Stimulated activated CD4-positive, alpha-beta T cell treated with anti-CD3 and anti-CD28 coated beads, TNF-alpha, amount 100 ng/mL, for 4 hours (primary cell): ENCODE measurements around the gene STRA6.

Experiments
- DNase-seq, 3 experiments: peaks; one replicate each; pipeline ENCODE4 v3.0.0-alpha.2; 2020; ENCODE audit warnings: low read depth in 3 of 3

The STRA6 gene

DNA sequence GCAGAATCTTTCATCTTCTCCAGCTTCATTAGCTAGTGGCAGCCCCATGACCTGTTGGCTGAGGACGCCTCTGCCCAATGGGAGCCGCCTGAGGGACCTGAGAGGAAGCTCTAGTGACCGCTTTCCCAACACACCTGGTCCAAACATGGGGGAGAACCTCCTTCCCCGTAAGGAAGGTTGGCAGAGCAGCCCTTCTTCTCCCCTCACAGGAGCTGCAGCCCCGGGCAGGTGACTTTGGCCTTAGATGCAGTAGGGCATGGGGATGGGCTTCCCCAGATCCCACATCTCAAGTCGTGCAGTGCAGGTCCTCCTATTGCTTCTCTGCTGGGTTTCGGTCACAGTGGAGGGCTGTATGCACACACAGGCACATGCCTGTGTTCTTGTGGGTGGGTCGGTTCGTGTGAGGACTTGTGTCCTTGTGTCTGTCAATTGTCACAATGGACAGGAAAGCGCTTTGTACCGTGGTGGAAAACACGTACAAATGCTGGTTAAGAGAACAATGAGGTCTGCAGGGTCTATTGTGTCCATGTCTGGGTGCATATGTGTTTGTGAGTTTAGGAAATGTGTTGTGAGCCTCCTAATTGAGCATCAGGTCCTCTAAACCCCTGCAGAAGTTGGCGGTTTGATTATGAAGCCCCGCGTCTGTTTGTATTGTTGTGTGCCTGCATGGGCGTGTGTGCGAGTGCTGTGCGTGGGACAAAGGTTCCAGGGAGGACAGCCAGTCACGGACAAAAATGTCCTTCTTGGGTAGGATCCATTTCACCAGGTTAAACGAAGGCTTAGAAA lies 70.8 kb downstream of the STRA6 start:
- no peak for DNase-seq

DNA sequence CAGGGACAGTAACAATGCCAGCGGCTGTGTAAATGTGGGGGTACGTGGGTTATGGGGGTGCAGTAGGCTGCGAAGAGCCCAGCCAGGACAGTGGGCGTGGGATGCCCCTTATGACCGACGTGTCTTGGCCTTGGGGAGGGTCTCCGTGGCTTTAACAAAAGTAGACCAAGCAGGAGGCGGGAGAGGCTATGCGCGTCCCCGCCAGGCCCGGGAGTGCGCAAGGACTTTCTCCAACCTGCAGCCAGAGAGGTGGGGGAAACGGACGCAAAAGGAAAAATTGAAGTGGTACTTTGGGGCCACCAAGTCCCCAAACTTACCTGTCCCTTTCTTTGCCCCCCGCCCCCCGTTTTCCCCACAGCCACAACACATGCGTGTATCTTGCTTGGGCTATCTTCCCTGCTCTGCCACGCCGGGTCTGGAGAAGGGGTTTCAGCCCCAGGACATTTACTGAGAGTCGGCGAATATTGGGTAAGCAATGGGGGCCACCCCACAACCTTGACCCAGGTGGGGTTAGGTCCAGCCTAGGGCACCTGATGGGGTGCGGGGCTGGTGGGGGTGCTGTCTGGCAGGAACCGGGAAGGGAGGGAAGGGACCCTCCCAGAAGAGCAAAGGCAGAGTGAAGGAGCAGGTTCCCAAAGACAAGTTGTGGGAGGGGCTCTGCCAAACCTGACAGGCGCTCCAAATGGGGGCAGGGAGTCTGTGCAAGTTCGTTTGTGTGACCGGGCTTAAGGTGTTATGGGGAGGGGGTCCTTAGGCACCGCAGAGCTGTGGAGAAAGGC lies 71.5 kb downstream of the STRA6 start:
- no peak for DNase-seq

DNA sequence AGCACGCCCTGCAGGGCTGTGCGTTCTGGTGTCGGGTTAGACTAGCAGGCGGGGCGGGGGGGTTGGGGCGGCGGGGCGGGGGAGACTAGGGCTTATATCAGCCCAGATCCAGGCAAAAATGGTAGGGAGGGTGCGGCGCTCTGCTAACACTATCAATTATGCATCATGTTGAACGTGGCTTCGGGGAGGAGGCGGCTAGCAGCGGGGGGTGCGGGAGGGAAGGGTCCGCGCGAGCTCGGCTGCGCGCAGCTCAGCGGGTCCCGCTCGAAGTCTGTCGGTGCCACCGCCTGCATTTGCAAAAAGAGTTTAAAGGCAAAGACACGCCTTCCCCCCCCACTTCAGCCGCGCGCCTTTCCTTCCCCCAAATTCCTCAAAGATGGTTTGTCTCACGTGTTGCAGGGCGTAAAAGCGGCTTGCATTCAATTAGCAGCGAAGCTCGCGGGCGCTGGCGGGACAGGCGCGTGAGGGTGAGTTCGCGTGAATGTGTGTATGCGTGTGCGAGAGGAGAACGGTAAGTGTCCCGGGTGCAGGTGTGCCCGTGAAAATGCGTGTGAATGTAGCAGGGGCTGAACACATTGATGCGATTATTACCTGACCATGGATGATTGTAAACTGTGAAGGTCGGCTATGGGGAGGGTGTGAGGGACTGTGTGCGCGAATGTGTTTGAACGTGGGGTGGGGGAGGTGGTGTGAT lies 72.3 kb downstream of the STRA6 start, which contains the start of gene ISLR2:
ISLR2 (plus strand) TSS at position 432 of the 694 bp plus-strand sequence. CDS start 2,169 bp downstream, outside the sequence.
- no peak for DNase-seq

DNA sequence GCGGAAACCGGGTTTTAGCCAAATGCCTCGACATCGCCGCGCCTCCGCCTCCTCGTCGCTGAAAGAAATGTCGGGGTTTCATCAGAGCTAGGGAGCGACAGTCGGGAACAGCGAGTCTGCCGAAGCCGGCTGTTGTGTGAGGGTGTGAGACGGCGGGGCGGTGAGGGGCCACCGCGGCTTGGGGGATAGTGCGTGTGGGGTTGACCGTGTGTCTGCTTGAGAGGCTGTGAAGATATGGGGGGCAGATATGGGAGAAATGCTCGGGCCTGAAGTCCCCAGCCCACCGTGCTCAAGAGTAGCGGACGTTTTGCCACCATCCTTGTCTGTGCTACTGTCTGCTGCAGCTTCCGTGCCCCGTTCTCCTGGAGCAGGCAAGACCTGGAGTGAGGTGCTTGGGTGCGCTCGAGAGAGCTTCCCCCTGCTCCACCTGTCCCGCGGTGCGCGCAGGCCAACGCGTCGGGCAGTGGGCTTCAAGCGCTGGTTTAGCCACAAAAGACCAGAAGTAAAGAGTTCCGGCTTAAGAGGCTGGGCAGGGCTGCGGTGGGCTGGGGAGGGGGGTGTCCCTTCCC lies 72.9 kb downstream of the STRA6 start:
- DNase-seq = no peak
